ENCODE data around the gene DAZAP1.
"Not testable (repeated sequence)": the region's sequence is repeated elsewhere in the genome, so short reads cannot be mapped to it uniquely, and the experiment has no call there.

DAZAP1 gene

DNA sequence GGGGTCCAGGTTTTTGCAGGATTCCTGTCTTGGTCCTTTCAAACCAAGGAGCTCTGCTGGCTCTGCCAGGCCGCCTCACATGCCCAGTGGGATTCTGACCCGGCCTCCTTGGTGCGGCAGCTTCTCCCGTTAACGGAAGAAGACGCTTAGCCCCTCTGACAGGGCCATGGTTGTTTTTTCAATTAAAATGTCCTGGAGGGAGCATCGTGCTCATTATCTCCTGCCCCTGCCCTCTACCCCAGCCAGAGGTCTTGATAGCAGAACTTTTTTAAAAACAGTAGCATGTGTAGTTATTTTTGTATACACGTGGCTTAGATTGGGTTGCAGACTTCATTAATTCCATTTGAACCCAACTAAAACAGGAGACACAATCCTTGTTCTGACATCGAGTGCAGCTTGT is 19.4 kb downstream of the DAZAP1 start:
- DNase-seq (ENCODE audit: low spot score): no peak

DNA sequence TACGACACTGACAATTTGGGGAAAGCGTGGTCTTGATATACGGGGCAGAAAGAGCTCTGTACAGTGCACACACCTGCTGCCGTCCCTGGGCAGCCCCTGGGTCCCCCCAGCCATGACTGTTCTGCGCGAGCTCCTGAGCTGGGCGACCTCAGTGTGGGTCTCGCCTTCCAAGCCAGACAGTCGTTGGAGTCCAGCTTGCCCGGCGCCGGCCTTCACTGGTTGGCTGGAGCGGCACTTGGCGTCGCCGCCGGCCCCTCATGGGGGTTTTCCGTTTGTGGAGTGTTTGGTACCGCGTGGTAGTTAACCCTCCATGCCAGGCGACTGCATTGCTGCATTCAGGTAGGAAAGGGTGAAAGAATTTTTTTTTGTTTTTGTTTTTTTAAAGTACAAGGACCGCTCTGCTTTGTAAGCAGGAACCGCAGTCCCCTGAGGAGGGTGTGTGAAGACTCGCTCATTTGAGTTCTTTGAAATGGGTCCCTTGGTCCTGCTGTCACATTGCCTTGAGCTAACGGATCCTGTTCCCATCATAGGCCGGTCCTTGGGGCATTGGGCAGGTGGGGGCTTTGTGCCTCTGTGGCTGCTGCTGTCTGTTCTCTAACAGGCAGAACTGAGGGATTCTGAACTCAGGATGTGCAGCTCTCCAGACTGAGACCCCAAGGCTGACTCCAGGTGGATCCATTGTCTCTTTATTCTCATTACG is 20.0 kb downstream of the DAZAP1 start:
- no peak for DNase-seq (ENCODE audit: low spot score)

DNA sequence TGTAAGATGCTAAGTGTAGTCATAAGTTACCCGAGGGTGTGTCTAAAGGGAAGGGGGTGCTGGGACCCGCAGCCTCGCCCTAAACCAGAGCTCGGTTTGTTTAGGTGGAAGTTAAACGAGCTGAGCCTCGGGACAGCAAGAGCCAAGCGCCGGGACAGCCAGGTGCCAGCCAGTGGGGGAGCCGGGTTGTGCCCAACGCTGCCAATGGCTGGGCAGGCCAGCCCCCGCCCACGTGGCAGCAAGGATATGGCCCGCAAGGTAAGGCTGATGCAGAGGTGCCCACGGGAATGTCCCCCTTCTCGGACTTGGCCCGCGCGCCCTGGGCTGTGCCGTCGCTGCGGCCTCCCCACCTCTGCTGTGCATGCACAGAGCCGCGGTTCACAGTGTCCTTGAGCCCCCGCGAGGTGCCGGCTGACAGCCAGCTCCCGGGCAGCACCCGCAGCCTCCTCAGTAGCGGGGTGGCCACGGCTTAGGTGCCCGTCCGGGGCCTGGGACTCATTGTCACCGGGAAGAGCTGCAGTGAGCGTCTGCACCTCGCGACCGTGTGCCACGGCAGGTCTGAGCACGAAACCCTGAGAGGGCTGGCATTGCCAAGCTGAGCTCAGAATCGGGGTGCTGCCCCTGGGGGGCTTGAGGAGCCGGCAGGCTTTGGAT is 21.5 kb downstream of the DAZAP1 start:
- no peak for DNase-seq (ENCODE audit: low spot score)

DNA sequence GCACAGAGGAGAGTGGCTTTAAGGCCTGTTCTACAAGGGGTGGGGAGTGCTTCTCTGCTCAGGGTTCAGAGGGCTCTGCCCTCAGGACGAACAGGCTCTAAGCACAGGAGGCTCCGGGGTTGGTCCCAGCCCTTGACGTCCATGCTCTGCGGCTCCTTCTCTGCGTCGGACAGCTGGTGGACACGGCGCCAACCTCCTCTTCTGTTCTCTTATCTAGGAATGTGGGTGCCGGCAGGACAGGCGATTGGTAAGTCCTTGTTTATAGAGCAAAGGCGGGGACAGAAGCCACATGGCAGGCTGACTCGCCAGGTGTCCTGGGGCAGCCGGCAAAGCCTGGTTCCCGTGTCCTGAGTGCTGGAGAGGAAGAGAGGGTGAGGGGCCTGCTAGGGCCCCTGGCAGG is 22.4 kb downstream of the DAZAP1 start:
- DNase-seq (ENCODE audit: low spot score): no peak

DNA sequence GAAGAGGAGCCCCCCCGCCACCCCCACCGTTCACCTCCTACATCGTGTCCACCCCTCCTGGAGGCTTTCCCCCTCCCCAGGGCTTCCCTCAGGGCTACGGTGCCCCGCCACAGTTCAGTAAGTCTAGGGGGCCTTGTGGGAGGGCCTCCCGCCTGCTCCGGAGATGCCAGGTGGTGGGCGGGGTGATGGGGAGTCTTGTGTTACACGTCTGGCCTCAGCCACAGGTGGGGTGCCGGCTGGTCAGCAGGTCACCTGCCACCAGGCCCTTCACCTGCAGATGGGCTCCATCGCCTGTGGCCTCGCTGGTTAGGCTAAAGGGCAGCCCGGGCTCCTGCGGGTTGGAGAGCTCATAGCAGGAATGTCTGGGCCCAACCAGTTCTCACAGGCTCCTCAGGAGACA is 22.9 kb downstream of the DAZAP1 start:
- DNase-seq (ENCODE audit: low spot score): no peak

DNA sequence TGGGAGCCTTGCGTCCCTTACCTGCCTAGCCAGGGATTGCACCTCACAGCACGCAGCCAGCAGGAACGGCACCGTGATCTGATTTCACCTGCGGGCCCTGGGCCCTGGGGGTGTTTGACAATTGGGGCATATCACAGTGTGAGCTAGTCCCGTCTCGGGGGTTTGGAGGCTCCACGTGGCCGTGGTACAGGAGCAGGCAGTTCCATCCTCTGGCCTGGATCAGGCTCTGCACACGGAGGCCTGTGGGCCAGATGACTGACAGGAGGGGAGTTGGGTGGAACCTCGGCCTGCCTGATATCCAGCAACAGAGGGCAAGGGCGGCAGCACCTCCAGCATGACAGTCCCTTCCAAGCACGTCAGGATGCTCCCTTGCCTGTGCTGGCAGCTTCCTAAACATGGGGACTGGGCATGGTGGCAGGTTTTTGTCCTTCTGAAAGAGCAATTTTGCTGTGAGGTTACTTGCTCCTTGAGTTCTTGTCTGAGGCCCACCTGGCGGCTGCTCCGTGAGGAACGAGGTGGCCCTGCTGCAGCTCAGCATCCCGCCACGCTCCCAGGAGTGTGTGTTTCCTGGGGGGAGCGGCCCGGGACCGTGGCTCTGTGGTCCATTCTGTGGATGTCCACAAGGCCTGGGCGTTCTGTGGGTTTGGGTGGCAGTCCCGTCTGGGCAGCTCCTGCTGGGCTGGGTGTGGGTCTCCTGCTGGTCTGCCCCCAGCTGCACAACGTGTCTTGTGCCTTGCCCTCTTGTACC is 24.5 kb downstream of the DAZAP1 start:
- DNase-seq (ENCODE audit: low spot score): no peak

DNA sequence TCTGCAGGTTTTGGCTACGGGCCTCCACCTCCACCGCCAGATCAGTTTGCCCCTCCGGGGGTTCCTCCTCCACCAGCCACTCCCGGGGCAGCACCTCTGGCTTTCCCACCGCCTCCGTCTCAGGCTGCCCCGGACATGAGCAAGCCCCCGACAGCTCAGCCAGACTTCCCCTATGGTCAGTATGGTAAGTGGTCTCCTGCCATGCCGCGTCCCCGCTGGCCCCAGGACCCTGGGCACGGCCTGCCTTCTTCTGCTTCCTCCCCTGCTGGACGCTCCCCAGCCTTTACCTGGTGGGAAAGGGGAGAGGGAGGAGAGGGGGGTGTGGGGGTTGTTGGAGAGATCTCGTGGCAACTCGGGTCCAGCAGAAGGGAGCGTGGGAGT is 25.1 kb downstream of the DAZAP1 start:
- DNase-seq (ENCODE audit: low spot score): no peak

DNA sequence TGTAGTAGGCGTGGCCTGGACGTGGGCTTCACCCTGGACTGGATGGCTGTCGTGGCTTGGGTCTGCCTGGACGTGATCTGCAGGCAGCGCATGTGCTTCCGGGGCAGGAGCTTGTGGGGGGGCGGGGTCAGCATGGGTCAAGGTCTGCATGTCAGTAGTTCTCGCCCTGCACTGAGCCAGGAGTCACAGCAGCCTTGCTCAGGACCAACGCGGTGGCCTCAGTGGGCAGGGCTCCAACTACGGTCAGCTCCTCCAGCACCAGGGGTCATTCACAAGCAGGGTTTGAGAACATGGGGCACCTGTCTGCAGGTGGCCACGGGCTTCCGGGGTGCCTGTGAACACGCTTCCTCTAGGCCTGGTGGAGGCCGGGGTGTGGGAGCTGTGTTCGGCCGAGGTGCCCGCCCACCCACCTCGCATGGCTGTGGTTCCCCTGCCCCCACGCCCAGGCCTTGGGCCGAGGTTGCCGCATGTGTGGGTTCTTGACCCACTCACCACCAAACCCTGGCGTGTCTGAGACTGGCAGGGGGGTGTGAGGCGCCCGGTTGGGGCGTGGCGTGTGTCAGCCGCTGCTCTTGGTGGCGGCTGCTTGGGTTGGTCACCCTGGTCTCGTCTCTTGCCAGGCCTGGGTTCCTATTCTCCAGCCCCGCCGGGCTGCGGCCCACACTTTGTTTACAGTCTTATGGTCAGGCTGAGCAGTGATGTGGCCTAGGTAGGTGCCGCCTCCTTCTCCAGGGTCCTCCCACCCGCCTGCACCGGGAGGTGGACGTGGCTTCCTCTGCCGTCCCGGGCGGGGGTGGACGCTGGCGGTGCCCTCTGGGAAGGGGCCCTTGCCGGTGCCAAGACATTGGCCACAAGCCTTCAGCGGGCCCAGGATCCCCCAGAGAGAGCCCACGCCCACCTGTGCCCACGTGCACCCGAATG is 26.0 kb downstream of the DAZAP1 start:
- no peak for DNase-seq (ENCODE audit: low spot score)

DNA sequence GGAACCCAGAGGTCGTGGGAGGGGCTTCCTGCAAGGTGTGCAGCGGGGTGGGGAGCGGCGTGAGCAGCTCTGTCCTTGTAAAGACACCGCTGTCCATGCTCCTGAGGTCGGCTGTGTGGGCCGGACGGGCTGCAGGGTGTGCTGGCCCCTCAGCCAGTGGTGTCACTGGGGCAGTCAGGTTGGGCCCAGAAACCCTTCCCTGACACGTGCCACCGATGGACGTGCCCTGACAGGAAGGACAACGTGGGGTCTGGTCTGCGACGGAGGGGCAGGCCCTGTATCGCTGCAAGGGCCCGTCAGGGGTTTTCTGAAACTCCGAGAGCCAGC is 26.6 kb downstream of the DAZAP1 start:
- no peak for DNase-seq (ENCODE audit: low spot score)

DNA sequence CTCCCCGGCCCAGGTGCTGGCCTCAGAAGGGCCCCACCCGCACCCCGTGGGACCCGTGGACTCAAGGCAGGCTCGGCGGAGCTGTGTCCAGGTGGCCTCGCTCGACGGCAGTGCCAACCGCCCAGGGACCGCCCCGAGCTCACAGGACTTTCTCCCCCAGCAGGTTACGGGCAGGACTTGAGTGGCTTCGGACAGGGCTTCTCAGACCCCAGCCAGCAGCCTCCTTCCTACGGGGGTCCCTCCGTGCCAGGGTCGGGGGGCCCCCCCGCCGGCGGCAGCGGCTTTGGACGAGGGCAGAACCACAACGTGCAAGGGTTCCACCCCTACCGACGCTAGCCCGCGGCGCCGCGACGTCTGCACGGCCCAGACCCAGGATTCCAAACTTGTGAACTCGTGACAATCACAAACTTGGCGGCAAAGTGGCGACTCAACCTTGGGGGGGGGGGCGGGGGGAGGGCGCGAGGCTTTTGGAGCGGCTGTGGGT is 27.2 kb downstream of the DAZAP1 start:
- DNase-seq (ENCODE audit: low spot score): no peak

DNA sequence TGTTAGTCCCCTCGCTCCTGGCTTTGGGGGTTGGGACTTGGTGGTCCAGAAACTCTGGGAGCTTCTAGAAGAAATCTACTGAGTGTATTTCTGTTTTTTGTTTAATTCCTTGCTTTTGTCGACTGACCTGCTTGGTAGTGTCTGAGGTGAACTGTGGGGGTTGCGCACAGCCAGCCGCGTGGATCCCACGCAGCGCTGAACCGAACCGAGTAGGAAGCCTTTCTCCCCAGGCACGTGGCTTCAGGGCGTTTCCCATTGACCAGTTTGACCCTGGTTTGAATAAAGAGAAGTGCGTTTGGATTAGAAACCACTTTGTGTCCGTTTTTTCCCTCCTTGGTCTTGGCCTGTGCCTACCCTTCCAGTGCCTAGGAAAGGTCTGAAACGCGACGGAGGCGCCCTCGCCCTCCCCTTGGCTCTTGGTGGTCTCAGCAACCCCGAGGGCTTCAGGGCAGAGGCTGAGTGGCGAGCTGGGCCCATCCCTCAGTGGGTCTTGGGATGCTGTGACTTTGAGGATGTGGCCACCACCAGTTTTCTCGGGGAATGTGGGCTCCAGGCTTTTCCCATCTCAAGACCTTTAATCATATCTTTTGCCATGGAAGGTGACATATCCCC is 28.1 kb downstream of the DAZAP1 start:
- no peak for DNase-seq (ENCODE audit: low spot score)

DNA sequence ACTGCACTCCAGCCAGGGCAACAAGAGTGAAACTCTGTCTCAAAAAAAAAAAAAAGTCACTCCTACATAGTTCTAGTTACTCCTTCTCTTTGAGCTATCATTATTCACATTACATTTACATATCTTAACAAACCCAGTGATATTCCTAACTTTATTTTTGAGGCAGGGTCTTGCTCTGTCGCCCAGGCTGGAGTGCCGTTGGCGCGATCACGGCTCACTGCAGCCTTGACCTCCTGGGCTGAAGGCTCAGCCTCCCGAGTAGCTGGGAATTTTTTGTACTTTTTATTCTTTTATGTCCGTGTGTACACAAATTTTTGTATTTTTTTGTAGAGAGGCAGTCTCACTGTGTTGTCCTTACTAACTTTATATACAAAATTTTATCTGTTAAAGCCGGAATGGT is 30.2 kb downstream of the DAZAP1 start:
- DNase-seq (ENCODE audit: low spot score): no peak

DNA sequence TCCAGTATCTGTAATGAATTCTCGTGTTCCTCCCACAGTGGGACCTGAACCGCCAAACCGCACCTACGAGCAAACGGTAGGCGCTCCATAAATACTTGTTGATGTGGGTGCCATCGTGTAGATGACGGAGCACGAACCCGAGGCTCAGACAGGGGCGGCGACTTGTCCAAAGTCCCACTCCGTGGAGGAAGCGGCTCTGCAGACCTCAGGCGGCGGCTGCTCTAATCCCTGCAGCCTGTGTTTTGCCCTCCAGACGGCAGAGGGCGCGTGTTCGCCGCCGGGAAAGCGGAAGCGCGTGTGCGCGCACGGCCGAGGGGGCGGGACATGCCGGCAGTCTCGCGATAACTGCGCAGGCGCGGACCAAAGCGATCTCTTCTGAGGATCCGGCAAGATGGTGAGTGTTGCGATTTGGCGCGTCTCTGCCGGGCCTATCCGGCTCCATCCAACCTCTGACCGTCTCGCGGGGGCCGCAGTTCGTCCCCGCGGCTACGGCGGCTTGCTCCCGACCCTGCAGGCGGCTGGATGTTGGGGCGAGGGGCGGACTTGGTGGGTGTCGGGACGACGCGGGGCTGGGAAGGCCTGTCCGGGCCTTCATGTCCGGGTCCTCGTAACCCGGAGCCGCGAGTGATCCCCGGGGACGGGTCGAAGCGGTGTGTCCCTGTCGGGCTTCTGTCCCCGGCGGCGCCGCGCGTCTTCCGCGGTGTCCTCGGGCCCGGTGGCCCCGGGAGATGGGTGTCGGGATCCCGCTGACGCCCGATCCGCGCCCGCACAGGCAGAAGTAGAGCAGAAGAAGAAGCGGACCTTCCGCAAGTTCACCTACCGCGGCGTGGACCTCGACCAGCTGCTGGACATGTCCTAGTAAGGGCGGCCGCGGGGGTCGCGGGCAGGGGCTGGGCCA is 30.9 kb downstream of the DAZAP1 start, which contains the start of gene RPS15:
Gene RPS15 (plus strand): TSS at position 362 of the 898 bp plus-strand sequence. CDS start 30 bp downstream, at position 392.
- peak; percentile 95 for DNase-seq (ENCODE audit: low spot score)

DNA sequence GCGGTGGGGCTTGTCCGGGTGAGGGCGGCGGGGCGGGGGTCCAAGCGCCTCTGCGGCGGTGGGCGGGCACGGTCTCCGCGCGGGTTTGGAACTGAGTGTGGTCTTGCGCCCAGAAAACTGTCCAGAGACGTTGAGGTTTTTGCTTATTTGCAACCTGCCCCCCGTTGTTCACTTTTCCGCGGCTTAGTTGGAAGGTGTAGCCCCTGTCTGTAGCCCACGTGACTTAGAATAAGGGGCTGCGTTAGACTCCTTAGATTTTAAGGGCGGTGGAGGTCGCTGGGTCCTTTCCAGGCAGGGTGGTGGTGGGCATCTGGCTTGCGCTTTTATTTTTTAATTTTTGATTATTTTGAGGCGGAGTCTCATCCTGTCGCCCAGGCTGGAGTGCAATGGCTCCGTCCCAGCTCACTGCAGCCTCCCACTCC is 31.6 kb downstream of the DAZAP1 start:
- no peak for DNase-seq (ENCODE audit: low spot score)

DNA sequence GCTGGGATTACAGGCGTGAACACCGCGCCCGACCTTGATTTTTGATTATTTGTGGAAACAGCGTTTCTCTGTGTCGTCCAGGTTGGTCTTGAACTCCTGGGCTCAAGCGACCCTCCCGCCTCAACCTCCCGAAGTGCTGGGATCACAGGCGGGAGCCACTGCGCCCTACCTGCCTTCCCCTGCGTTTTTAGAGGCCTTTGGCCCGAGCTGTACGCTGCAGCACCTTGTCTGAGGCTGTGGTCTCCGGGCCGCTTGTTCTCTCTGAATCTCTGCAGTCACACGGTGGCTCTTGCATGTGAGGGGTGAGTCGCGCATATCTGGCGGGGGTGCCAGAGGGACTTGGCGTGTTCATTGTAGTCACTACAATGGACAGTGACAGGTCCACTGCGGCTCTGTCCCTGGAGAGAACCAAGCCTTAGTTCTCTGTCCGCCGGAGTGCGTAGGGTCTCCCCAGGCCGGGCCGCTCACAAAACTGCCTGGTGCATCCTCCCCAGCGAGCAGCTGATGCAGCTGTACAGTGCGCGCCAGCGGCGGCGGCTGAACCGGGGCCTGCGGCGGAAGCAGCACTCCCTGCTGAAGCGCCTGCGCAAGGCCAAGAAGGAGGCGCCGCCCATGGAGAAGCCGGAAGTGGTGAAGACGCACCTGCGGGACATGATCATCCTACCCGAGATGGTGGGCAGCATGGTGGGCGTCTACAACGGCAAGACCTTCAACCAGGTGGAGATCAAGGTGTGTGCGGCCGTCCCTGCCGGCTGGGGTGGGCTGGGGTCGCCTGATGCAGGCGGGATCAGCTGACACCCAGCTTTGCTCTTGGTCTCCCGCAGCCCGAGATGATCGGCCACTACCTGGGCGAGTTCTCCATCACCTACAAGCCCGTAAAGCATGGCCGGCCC is 32.4 kb downstream of the DAZAP1 start:
- DNase-seq (ENCODE audit: low spot score): not testable (repeated sequence)

DNA sequence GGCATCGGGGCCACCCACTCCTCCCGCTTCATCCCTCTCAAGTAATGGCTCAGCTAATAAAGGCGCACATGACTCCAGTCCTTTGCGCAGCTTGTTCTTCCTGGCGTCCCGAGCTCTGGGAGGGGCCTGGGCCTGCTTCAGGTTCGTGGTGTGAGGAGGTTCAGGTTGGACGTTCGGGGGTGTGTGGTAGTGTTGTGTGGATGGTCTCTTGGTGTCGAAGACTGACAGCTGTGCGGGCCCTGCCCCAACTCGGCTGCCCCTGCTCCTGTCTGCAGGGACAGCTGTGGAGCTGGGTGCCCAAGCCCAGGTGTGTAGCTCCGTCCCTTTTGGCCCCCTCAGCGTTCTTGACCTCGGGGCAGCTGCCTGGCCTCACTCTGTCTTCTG is 33.0 kb downstream of the DAZAP1 start:
- no peak for DNase-seq (ENCODE audit: low spot score)

DNA sequence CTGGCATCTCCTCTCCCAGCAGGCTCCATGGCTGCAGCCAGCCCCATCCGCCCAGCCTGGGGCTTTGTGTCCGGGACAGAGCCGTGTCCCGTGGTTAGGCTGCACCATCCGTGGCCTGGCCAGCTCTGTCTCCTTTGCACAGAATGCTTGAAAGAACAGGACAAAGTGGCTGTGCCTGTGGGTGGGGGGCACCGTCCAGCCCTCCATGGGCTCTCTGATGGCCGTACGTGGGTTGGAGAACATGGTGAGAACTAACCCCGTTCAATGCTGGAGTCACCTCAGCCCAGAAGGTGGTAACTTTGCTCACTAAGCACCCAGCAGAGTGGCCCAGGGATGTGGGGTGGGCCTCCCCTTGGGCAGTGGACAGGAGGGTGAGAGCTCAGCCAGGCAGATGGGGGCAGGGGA is 33.6 kb downstream of the DAZAP1 start:
- DNase-seq (ENCODE audit: low spot score): no peak

DNA sequence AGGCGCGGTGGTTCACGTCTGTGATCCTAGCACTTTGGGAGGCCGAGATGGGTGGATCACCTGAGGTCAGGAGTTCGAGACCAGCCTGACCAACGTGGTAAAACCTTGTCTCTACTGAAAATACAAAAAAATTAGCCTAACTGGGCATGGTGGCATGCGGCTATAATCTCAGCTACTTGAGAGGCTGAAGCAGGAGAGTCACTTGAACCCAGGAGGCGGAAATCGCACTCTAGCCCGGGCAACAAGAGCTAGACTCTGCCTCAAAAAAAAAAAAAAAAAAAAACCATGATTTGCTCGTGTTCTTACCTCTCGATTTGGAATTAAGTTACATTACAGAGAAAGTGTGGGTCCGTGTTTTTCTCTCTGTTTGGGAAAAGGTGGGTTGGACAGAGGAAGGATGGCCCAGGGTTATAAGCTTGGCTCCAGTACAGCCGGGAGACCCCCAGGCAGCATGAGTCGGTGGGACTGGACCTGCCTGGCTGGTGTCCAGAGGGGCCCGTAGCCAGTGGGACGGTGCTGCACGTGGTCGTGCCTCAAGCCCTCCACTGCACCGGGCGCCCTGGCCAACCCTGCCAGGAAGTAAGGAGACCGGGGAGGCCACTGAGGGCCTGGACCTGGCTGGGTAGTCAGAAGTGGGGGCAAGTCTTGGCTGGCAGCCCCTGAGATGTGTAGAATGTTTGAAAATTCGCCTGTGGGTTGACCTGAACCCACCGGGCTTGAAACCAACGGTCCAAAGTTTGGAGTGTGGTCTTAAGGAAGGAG is 34.5 kb downstream of the DAZAP1 start:
- DNase-seq (ENCODE audit: low spot score): no peak

Measured in COLO829 (cell line).